Inferior parietal cortex (tissue), 1 donor: ENCODE measurements around the gene PAGE5.

Experiments used
- DNase-seq: peaks from one replicate; pipeline ENCODE4 v3.0.0-alpha.2; 2016; ENCODE audit errors: extremely low spot score

Gene PAGE5

GRCh38 chrX:55220119-55220794, at the start of gene PAGE5:
Gene PAGE5, plus strand, starts transcription at chrX:55220346. Its CDS starts 1,037 bp downstream, at chrX:55221383.
- peak; percentile 1 for DNase-seq

GRCh38 chrX:55187281-55187680, 32.9 kb upstream of the PAGE5 start:
- DNase-seq: no peak

GRCh38 chrX:55196688-55197087, 23.5 kb upstream of the PAGE5 start:
- no peak for DNase-seq

GRCh38 chrX:55201930-55202579, 18.1 kb upstream of the PAGE5 start:
- no peak for DNase-seq

- no peak for DNase-seq
These were observed 13.8 kb upstream of the PAGE5 start for GRCh38 chrX:55206162-55206941.

- no peak for DNase-seq
These were observed 9.0 kb upstream of the PAGE5 start for GRCh38 chrX:55210931-55211677.

- no peak for DNase-seq
These were observed 6.8 kb upstream of the PAGE5 start for GRCh38 chrX:55213381-55213780.

- no peak for DNase-seq
These were observed 20.7 kb downstream of the PAGE5 start for GRCh38 chrX:55240788-55241340.

- DNase-seq: no peak
These were observed 33.4 kb downstream of the PAGE5 start for GRCh38 chrX:55253528-55253927.

GRCh38 chrX:55260806-55261205, 40.7 kb downstream of the PAGE5 start:
- DNase-seq: no peak

- no peak for DNase-seq
These were observed 44.7 kb downstream of the PAGE5 start, which contains the start of gene PAGE3 for GRCh38 chrX:55264816-55265215. Gene PAGE3, minus strand, starts transcription at chrX:55264916. Its CDS starts 1,013 bp downstream, at chrX:55263903.
